NCI-H128 (cell line): ENCODE results near the gene TERT.
"Not testable (repeated sequence)": the region's sequence is repeated elsewhere in the genome, so short reads cannot be mapped to it uniquely, and the experiment has no call there.

Experiments used
- DNase-seq: peaks from one replicate; lab custom pipeline; 2025; ENCODE audit not compliant: unreplicated experiment; lab: John Stamatoyannopoulos, UW

TERT gene

GRCh38 chr5:1294835-1295649 is at the start of gene TERT:
Gene TERT (minus strand): TSS chr5:1295068. CDS start chr5:1294989, 79 bp downstream.
- DNase-seq = no peak

- DNase-seq = no peak
Observed at GRCh38 chr5:1343931-1344901, 49.3 kb upstream of the TERT start.

GRCh38 chr5:1343315-1343751 is 48.5 kb upstream of the TERT start:
- no peak for DNase-seq

- not testable (repeated sequence) for DNase-seq
Observed at GRCh38 chr5:1342711-1343110, 47.8 kb upstream of the TERT start.

DNA sequence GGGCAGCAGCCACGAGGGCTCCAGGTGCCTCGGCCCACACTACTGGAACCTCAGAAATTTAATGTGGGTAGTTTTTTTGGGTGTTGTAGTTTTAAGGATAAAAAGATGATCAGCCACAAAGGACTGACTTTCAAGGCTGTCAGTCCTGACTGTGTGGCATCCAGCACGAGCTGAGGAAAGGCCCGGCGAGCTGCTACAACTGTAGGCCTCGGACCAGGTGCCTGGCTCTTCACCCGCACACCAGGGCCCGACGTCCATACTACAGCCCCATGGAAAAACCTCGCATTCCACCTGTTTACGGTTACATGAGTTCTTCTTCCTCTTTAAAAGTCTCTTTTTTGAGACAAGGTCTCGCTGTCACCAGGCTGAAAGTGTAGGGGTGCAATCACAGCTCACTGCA is 47.4 kb upstream of the TERT start:
- DNase-seq = no peak

GRCh38 chr5:1341863-1342262 is 47.0 kb upstream of the TERT start:
- DNase-seq = no peak

DNA sequence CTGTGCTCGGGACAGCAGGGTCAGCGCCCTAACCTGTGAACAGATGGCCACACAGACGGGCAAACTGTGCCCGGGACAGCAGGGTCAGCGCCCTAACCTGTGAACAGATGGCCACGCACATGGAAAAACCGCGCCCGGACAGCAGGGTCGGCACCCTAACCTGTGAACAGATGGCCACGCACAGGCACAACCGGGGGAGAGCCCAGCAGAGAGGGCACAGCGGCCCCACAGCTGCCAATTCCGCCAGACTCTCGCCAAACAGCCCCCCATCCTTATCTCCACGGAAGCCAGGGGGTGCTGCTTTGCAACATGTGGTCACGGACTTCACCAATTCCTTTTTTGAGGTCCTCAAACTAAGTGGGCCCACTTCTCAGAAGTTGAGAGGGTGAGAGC is 44.9 kb upstream of the TERT start:
- not testable (repeated sequence) for DNase-seq

DNA sequence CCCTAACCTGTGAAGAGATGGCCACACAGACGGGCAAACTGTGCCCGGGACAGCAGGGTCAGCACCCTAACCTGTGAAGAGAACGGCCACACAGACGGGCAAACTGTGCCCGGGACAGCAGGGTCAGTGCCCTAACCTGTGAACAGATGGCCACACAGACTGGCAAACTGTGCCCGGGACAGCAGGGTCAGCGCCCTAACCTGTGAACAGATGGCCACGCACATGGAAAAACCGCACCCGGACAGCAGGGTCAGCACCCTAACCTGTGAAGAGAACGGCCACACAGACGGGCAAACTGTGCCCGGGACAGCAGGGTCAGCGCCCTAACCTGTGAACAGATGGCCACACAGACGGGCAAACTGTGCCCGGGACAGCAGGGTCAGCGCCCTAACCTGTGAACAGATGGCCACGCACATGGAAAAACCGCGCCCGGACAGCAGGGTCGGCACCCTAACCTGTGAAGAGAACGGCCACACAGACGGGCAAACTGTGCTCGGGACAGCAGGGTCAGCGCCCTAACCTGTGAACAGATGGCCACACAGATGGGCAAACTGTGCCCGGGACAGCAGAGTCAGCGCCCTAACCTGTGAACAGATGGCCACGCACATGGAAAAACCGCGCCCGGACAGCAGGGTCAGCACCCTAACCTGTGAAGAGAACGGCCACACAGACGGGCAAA is 44.4 kb upstream of the TERT start:
- DNase-seq = not testable (repeated sequence)

- no peak for DNase-seq
Observed at GRCh38 chr5:1338506-1339070, 43.7 kb upstream of the TERT start.

GRCh38 chr5:1338196-1338490 is 43.3 kb upstream of the TERT start:
- no peak for DNase-seq

DNA sequence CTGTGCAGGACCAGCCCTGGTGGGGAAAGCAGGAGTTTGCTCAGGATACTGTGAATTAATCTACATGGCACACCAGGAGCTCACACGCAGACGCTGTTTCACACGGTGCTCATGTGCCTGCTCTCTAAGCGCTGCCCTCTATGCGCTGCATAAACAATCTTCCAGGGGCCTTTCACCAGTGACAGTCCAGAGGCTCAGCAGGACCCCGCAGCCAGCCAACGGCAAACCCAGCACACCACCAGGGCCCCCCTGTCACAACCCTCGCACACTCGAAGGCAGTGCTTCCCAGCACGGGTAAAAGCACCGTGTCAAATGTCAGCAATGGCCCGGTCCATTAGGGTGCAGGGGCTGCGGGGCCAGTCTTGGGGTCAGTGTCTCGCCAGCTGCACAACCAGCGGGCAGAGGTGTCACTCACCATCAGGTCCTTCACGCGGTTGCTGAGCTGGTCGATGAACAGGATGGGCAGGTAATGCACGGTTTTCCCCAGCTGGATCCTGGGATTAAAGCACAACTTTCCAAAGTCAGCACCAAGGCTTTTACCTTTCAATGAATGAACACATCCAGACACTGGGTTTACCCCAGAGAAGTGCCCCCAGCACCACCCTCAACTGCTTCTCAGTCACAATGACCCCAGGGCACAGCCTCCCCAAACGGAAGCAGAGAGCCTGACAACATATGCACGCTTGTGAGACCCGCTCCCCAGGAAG is 42.8 kb upstream of the TERT start:
- DNase-seq = no peak

GRCh38 chr5:1336749-1337488 is 42.1 kb upstream of the TERT start:
- DNase-seq = no peak

- DNase-seq = no peak
Observed at GRCh38 chr5:1336106-1336561, 41.3 kb upstream of the TERT start.

GRCh38 chr5:1335540-1336095 is 40.8 kb upstream of the TERT start:
- DNase-seq = no peak

- no peak for DNase-seq
Observed at GRCh38 chr5:1334831-1335539, 40.1 kb upstream of the TERT start.

DNA sequence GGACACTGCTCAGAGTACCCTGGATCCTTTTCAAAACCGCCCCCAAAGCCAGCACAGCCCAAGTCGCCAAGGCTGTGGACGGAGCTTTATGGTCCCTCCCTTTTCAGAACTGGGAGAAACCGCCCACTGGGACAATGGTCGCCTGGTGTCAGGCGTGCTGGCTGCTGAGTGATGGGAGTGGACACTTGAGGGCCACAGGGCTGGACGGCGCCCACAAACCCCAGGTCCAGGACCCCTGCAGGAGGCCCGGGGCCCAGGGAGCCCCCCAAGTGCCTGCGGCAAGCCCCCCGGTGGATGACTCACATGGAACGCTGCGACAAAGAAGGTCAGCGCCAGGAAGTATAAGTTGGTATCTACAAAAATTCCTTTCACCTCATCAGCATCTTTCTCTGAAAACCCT is 39.1 kb upstream of the TERT start:
- DNase-seq = no peak

GRCh38 chr5:1333286-1333685 is 38.4 kb upstream of the TERT start:
- not testable (repeated sequence) for DNase-seq

GRCh38 chr5:1332461-1333001 is 37.7 kb upstream of the TERT start:
- DNase-seq = no peak
